Neural cell (in vitro differentiated cells): ENCODE measurements around the gene AIMP1. TPM values are rescaled to one million over a fixed set of nuclear protein-coding genes. Genes with fewer than 3 reads are reported as not detected.
"Not testable (repeated sequence)": the region's sequence is repeated elsewhere in the genome, so short reads cannot be mapped to it uniquely, and the experiment has no call there.

ENCODE experiments used
- H2AFZ ChIP-seq: fragments of 200-600, 300-800 bp; sonication (generic), shearing (Covaris generic); 2 replicates; pipeline ENCODE4 v1.6.0; 2014; ENCODE audit warnings: low read depth, mild to moderate bottlenecking, antibody characterized with exemption, low read length, moderate library complexity
- H3F3A ChIP-seq: fragments of 200-600 bp; shearing (Covaris generic); 2 replicates; pipeline ENCODE4 v1.6.1; 2016; ENCODE audit warnings: mild to moderate bottlenecking, moderate library complexity, mixed read lengths, antibody characterized with exemption, low read length; ENCODE audit not compliant: insufficient read depth, poor library complexity, severe bottlenecking
- H3K27ac ChIP-seq: fragments of 200-600, 300-800 bp; sonication (generic), shearing (Covaris generic); 2 replicates; pipeline ENCODE4 v1.5.1; 2014; ENCODE audit warnings: mild to moderate bottlenecking, low read length, moderate library complexity
- H3K27me3 ChIP-seq: fragments of 300-800, 200-600 bp; sonication (generic), shearing (Covaris generic); 2 replicates; pipeline ENCODE4 v1.6.0; 2014; ENCODE audit warnings: mild to moderate bottlenecking, low read depth, low read length, moderate library complexity; ENCODE audit not compliant: insufficient read depth
- H3K36me3 ChIP-seq: fragments of 300-800, 200-600 bp; sonication (generic), shearing (Covaris generic); 2 replicates; pipeline ENCODE4 v1.5.1; 2014; ENCODE audit warnings: mild to moderate bottlenecking, antibody characterized with exemption, low read length, moderate library complexity; ENCODE audit not compliant: insufficient read depth
- H3K4me2 ChIP-seq: fragments of 300-800, 200-600 bp; sonication (generic), shearing (Covaris generic); 2 replicates; pipeline ENCODE4 v1.6.0; 2014; ENCODE audit warnings: mild to moderate bottlenecking, low read length
- H3K4me3 ChIP-seq: fragments of 300-800, 200-600 bp; sonication (generic), shearing (Covaris generic); 2 replicates; pipeline ENCODE4 v1.5.1; 2014; ENCODE audit warnings: mild to moderate bottlenecking, low read length, moderate library complexity
- H3K79me2 ChIP-seq: fragments of 200-600 bp; shearing (Covaris generic); replicated peaks from 2 replicates; pipeline ENCODE4 v1.6.0; 2014; ENCODE audit warnings: mild to moderate bottlenecking, low read length, moderate library complexity; ENCODE audit not compliant: insufficient read depth
- H3K9ac ChIP-seq: fragments of 300-800, 200-600 bp; sonication (generic), shearing (Covaris generic); 2 replicates; pipeline ENCODE4 v1.6.1; 2016; ENCODE audit warnings: mild to moderate bottlenecking, low read length, mixed read lengths
- H3K9me2 ChIP-seq: fragments of 200-600 bp; shearing (Covaris generic); 2 replicates; pipeline ENCODE4 v1.6.1; 2016; ENCODE audit warnings: mild to moderate bottlenecking, low read length, mixed read lengths; ENCODE audit not compliant: insufficient read depth
- H3K9me3 ChIP-seq: fragments of 200-600, 300-800 bp; sonication (generic), shearing (Covaris generic); 2 replicates; pipeline ENCODE4 v1.6.1; 2016; ENCODE audit warnings: mild to moderate bottlenecking, mixed run types, low read length, moderate library complexity, mixed read lengths
- H4K20me1 ChIP-seq: fragments of 200-600 bp; shearing (Covaris generic); 2 replicates; pipeline ENCODE4 v1.6.1; 2016; ENCODE audit warnings: mild to moderate bottlenecking, mixed run types; ENCODE audit not compliant: insufficient read depth
- CTCF ChIP-seq: fragments of 450-650 bp; IDR thresholded peaks from 2 replicates; pipeline ENCODE4 v1.5.1; 2014; ENCODE audit warnings: antibody characterized with exemption, mild to moderate bottlenecking, moderate library complexity; ENCODE audit not compliant: poor library complexity, severe bottlenecking
- EP300 ChIP-seq: fragments of 450-650 bp; conservative IDR thresholded peaks from 2 replicates; pipeline ENCODE4 v1.6.1; 2014; ENCODE audit warnings: antibody characterized with exemption, mild to moderate bottlenecking, moderate library complexity; ENCODE audit not compliant: poor library complexity, severe bottlenecking
- EZH2 ChIP-seq: fragments of 200-600, 300-800 bp; shearing (Covaris generic), sonication (generic); IDR thresholded peaks from 2 replicates; pipeline ENCODE4 v1.6.1; 2014; ENCODE audit warnings: antibody characterized with exemption, low read length, borderline replicate concordance, mild to moderate bottlenecking; ENCODE audit not compliant: insufficient read depth, poor library complexity, severe bottlenecking
- MXI1 ChIP-seq: fragments of 450-650 bp; conservative IDR thresholded peaks from 2 replicates; pipeline ENCODE4 v1.6.1; 2014; ENCODE audit warnings: antibody characterized with exemption, mild to moderate bottlenecking; ENCODE audit not compliant: poor library complexity, severe bottlenecking
- POLR2AphosphoS5 ChIP-seq: IDR thresholded peaks from 2 replicates; pipeline ENCODE4 v1.6.1; 2012
- RAD21 ChIP-seq: fragments of 450-650 bp; conservative IDR thresholded peaks from 2 replicates; pipeline ENCODE4 v1.6.1; 2014; ENCODE audit warnings: antibody characterized with exemption, mild to moderate bottlenecking, moderate library complexity
- REST ChIP-seq: IDR thresholded peaks from 2 replicates; pipeline ENCODE4 v1.6.1; 2012; ENCODE audit warnings: borderline replicate concordance
- SMC3 ChIP-seq: fragments of 450-650 bp; conservative IDR thresholded peaks from 2 replicates; pipeline ENCODE4 v1.6.1; 2014; ENCODE audit warnings: antibody characterized with exemption, mild to moderate bottlenecking, moderate library complexity; ENCODE audit not compliant: poor library complexity
- TAF1 ChIP-seq: IDR thresholded peaks from 2 replicates; pipeline ENCODE4 v1.6.1; 2012; ENCODE audit warnings: low read depth
- polyA plus RNA-seq: library from polyadenylated mRNA; depleted of rRNA; stranded (reverse); fragments of >200 nt; gene quantifications from 2 replicates; pipeline ENCODE4 v1.2.3, GENCODE V29; 2014

The AIMP1 gene
- polyA plus RNA-seq, 1 donor from 2014 or later = 46.5 TPM

GRCh38 chr4:106321814-106322213 lies 5.5 kb downstream of the AIMP1 start:
- H3F3A ChIP-seq, H3K4me2 ChIP-seq, H4K20me1 ChIP-seq, H3K9ac ChIP-seq, H3K27ac ChIP-seq, H3K27me3 ChIP-seq, H3K9me3 ChIP-seq, H3K9me2 ChIP-seq, H3K36me3 ChIP-seq, H3K4me3 ChIP-seq, H2AFZ ChIP-seq: not testable (repeated sequence)
- peaks cover 35% of the 10 kb centered on the region for H3K79me2 ChIP-seq

- H3K4me3 ChIP-seq = no peak overlapping the region
- H4K20me1 ChIP-seq = no peaks in the 10 kb centered on the region
- H2AFZ ChIP-seq = no peak overlapping the region
- H3K9me2 ChIP-seq = no peaks in the 10 kb centered on the region
- H3K4me2 ChIP-seq = no peak overlapping the region
- H3K9me3 ChIP-seq = no peaks in the 10 kb centered on the region
- H3K79me2 ChIP-seq = peaks cover 24% of the 10 kb centered on the region
- no peaks in the 10 kb centered on the region for H3K27me3 ChIP-seq
- TF ChIP-seq MXI1 (no peak), EP300 (no peak), RAD21 (no peak), EZH2 (no peak), REST (no peak), CTCF (no peak), TAF1 (no peak), POLR2AphosphoS5 (no peak)
- no peak overlapping the region for H3K27ac ChIP-seq
- H3F3A ChIP-seq = no peaks in the 10 kb centered on the region
- H3K9ac ChIP-seq = no peak overlapping the region
- H3K36me3 ChIP-seq = peaks cover 19% of the 10 kb centered on the region
Observed at GRCh38 chr4:106323119-106323518, 6.8 kb downstream of the AIMP1 start.

- no peaks in the 10 kb centered on the region for H3K9me3 ChIP-seq
- H2AFZ ChIP-seq = no peak overlapping the region
- no peak overlapping the region for H3K9ac ChIP-seq
- peaks cover 25% of the 10 kb centered on the region for H3K36me3 ChIP-seq
- H3K9me2 ChIP-seq = no peaks in the 10 kb centered on the region
- H4K20me1 ChIP-seq = no peaks in the 10 kb centered on the region
- H3F3A ChIP-seq = no peaks in the 10 kb centered on the region
- no peaks in the 10 kb centered on the region for H3K79me2 ChIP-seq
- no peak overlapping the region for H3K4me3 ChIP-seq
- H3K27ac ChIP-seq = no peak overlapping the region
- no peak overlapping the region for H3K4me2 ChIP-seq
- TF ChIP-seq TAF1 (no peak), RAD21 (no peak), POLR2AphosphoS5 (no peak), REST (no peak), EP300 (no peak), CTCF (no peak), MXI1 (no peak), SMC3 (no peak), EZH2 (no peak)
- H3K27me3 ChIP-seq = no peaks in the 10 kb centered on the region
Observed at GRCh38 chr4:106325800-106326199, 9.4 kb downstream of the AIMP1 start.
